LNCAP (cell line): Measurements from ENCODE around the gene SHROOM4.

Source experiments
- TF ChIP-seq, protein P1 (sequence below): fragments of 450-650 bp; IDR thresholded peaks from 2 replicates; pipeline ENCODE4 v1.5.1; 2017; ENCODE audit warnings: mild to moderate bottlenecking

Gene SHROOM4

DNA sequence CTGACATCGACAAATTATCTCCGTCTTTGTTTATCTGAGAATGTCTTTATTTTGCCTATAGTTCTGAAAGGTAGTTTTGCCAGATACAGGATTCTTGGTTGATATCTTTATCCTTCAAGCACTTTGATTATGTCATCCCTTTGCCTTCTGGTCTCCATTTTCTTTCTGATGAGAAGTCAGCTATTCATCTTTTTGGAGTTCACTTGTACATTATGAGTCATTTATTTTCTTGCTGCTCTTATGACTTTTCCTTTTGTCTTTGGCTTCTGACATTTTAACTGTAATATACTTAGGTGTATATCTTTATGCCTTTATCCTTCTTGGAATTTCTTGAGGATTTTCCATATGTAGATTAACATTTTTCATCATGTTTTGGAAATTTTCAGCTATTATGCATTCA is 51.4 kb downstream of the SHROOM4 start:
- TF ChIP-seq, protein P1, sequence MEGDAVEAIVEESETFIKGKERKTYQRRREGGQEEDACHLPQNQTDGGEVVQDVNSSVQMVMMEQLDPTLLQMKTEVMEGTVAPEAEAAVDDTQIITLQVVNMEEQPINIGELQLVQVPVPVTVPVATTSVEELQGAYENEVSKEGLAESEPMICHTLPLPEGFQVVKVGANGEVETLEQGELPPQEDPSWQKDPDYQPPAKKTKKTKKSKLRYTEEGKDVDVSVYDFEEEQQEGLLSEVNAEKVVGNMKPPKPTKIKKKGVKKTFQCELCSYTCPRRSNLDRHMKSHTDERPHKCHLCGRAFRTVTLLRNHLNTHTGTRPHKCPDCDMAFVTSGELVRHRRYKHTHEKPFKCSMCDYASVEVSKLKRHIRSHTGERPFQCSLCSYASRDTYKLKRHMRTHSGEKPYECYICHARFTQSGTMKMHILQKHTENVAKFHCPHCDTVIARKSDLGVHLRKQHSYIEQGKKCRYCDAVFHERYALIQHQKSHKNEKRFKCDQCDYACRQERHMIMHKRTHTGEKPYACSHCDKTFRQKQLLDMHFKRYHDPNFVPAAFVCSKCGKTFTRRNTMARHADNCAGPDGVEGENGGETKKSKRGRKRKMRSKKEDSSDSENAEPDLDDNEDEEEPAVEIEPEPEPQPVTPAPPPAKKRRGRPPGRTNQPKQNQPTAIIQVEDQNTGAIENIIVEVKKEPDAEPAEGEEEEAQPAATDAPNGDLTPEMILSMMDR: no peak

- TF ChIP-seq, protein P1: no peak
These were observed 57.7 kb downstream of the SHROOM4 start for GRCh38 chrX:50756276-50756675.

DNA sequence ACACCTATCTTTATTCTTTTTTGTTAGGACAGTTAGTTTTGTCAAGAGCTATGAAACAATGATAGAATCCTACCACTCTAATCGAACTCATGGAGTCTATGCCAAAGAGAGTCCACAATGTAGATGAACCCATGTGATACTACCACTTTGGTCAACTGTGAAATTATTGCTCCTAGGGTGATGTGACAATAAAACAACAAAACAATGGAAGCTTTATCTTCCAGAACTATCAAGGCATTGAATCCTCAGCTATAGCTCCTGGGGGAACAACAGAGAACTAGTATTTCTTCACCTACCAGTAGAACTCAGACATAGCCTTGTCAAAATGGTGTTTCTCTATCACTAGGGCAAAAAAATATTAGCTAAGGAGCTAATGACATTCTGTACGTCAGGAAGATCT is 62.9 kb downstream of the SHROOM4 start:
- TF ChIP-seq, protein P1: no peak

GRCh38 chrX:50747471-50747900 is 66.5 kb downstream of the SHROOM4 start:
- TF ChIP-seq, protein P1: peak; percentile 56

- TF ChIP-seq, protein P1: no peak
These were observed 77.3 kb downstream of the SHROOM4 start for GRCh38 chrX:50736656-50737055.

GRCh38 chrX:50726296-50726695 is 87.7 kb downstream of the SHROOM4 start:
- TF ChIP-seq, protein P1: no peak

GRCh38 chrX:50725310-50725709 is 88.7 kb downstream of the SHROOM4 start:
- TF ChIP-seq, protein P1: no peak

- TF ChIP-seq, protein P1: no peak
These were observed 91.0 kb downstream of the SHROOM4 start for GRCh38 chrX:50723006-50723405.
